CD4-positive, alpha-beta T cell (primary cell): ENCODE measurements around the gene CAD. TPM values are rescaled to one million over a fixed set of nuclear protein-coding genes. Genes with fewer than 3 reads are reported as not detected.

Source experiments
- ATAC-seq: fragments of 200-7000 bp; cut with Tn5 transposase; one replicate; pipeline ENCODE4 v1.10.0; 2022; ENCODE audit warnings: mild to moderate bottlenecking; ENCODE audit not compliant: poor library complexity
- CTCF ChIA-PET: fragments of 350-600 bp; sonication (Branson Sonifier 250); formaldehyde crosslinking; loops from one replicate; lab custom pipeline; 2021; ENCODE audit warnings: antibody characterized with exemption, inconsistent platforms; lab: Charles Lee
- POLR2A ChIA-PET: fragments of 350-600 bp; sonication (Branson Sonifier 250); formaldehyde crosslinking; loops from one replicate; lab custom pipeline; 2021; ENCODE audit warnings: antibody characterized with exemption, inconsistent platforms; lab: Charles Lee
- DNase-seq, 14 experiments: peaks; one replicate each; pipeline ENCODE4 v3.0.0-alpha.2; 2013 to 2020; ENCODE audit warnings: mixed read lengths in 2 of 14
- H3K27ac ChIP-seq, 2 donors: one replicate each; pipeline versions ENCODE4 v1.5.1 to v1.7.0; 2013; ENCODE audit warnings: low read length in 2 of 2, low read depth in 1 of 2, mild to moderate bottlenecking in 1 of 2
- H3K27me3 ChIP-seq, 2 experiments: 1 replicate in 1 of 2; 2 replicates in 1 of 2; pipeline versions ENCODE4 v1.6.1 to v1.7.0; 2013; ENCODE audit warnings: low read length in 2 of 2, control low read depth in 1 of 2, mild to moderate bottlenecking in 1 of 2, moderate library complexity in 1 of 2; ENCODE audit not compliant: insufficient read depth in 2 of 2, control insufficient read depth in 1 of 2
- H3K36me3 ChIP-seq: one replicate; pipeline ENCODE4 v1.6.1; 2013; ENCODE audit warnings: low read length, control low read depth; ENCODE audit not compliant: insufficient read depth
- H3K4me1 ChIP-seq: one replicate; pipeline ENCODE4 v1.6.1; 2013; ENCODE audit warnings: low read length, control low read depth; ENCODE audit not compliant: insufficient read depth
- H3K4me3 ChIP-seq: one replicate; pipeline ENCODE4 v1.5.1; 2013; ENCODE audit warnings: mild to moderate bottlenecking, low read length, moderate library complexity
- H3K9me3 ChIP-seq, 2 experiments: 1 replicate in 1 of 2; 2 replicates in 1 of 2; pipeline versions ENCODE4 v1.6.1 to v1.7.0; 2013; ENCODE audit warnings: low read length in 2 of 2, mild to moderate bottlenecking in 2 of 2, control low read depth in 1 of 2, moderate library complexity in 1 of 2; ENCODE audit not compliant: control insufficient read depth in 1 of 2, insufficient read depth in 1 of 2
- H3K27ac Mint-ChIP-seq: one replicate; pipeline ENCODE4 v1.8.0; 2020; ENCODE audit warnings: mixed read lengths
- H3K27me3 Mint-ChIP-seq: one replicate; pipeline ENCODE4 v1.8.0; 2021; ENCODE audit warnings: mixed read lengths
- H3K36me3 Mint-ChIP-seq: one replicate; pipeline ENCODE4 v1.8.0; 2021; ENCODE audit warnings: low read depth, mixed read lengths
- H3K4me1 Mint-ChIP-seq: one replicate; pipeline ENCODE4 v1.8.0; 2021; ENCODE audit warnings: low read depth, mixed read lengths
- H3K4me3 Mint-ChIP-seq: one replicate; pipeline ENCODE4 v1.8.0; 2020; ENCODE audit warnings: mild to moderate bottlenecking, mixed read lengths
- H3K9me3 Mint-ChIP-seq: one replicate; pipeline ENCODE4 v1.8.0; 2020; ENCODE audit warnings: mixed read lengths
- intact Hi-C, 2 experiments: fragments of 100-400 bp; cut with DNase I in 1 of 2; cut with micrococcal nuclease in 1 of 2; formaldehyde crosslinking; loops; one replicate each; pipeline versions ENCODE4 v1.15.1 to v1.9.0; 2023 to 2025; cut with DNase I, micrococcal nuclease
- total RNA-seq, 174 experiments: library from RNA in 2 of 174; stranded (reverse) in 2 of 174; gene quantifications; one replicate each; pipeline ENCODE4 v1.2.3 and lab custom pipeline; 2021 to 2026
- TF ChIP-seq, protein P1 (sequence below): fragments of 200-600 bp; IDR thresholded peaks from one replicate; pipeline ENCODE4 v1.8.0; 2022; ENCODE audit warnings: antibody characterized with exemption, mild to moderate bottlenecking

Gene CAD
- total RNA-seq, 2 experiments from 2014 or later: 20.0 to 20.3 TPM

DNA sequence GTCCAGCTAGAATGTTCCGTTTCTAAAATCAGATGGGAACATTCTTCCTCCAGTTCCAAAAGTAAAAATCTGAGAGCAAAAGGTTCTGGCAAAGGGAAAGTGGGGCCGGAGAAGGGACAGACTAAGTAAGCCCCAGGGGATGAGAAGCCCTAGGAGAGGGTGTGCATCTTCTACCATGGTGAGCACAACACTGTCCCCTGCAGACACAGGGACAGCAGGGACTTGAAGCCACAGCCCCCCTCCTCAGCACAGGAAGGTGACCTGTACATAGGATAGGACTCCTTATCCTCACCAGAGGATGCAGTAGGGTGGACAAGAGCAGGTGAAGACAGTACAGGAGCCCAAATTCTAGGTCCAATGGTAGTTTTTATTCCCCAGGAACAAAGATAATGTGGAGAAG is 17.9 kb upstream of the CAD start:
- peaks cover under 1% of the 10 kb centered on the region for H3K4me1 ChIP-seq
- H3K27me3 ChIP-seq: no peaks in the 10 kb centered on the region
- peaks cover 28% of the 10 kb centered on the region for H3K36me3 ChIP-seq
- H3K4me3 ChIP-seq: no peak overlapping the region
- H3K27me3 Mint-ChIP-seq: no peaks in the 10 kb centered on the region
- TF ChIP-seq, protein P1, sequence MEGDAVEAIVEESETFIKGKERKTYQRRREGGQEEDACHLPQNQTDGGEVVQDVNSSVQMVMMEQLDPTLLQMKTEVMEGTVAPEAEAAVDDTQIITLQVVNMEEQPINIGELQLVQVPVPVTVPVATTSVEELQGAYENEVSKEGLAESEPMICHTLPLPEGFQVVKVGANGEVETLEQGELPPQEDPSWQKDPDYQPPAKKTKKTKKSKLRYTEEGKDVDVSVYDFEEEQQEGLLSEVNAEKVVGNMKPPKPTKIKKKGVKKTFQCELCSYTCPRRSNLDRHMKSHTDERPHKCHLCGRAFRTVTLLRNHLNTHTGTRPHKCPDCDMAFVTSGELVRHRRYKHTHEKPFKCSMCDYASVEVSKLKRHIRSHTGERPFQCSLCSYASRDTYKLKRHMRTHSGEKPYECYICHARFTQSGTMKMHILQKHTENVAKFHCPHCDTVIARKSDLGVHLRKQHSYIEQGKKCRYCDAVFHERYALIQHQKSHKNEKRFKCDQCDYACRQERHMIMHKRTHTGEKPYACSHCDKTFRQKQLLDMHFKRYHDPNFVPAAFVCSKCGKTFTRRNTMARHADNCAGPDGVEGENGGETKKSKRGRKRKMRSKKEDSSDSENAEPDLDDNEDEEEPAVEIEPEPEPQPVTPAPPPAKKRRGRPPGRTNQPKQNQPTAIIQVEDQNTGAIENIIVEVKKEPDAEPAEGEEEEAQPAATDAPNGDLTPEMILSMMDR: no peak
- peak; percentile 7 for ATAC-seq
- ChIA-PET CTCF (no interaction called here), POLR2A (no interaction called here)
- H3K9me3 Mint-ChIP-seq: no peaks in the 10 kb centered on the region
- H3K36me3 Mint-ChIP-seq: peaks cover 56% of the 10 kb centered on the region
- no peak overlapping the region for H3K4me3 Mint-ChIP-seq
- peak overlapping the region; percentile 53 for H3K27ac Mint-ChIP-seq
- H3K27ac ChIP-seq: no peak overlapping the region
- intact Hi-C loops: loop anchor here in 1 of 2 experiments (5.0 kb wide), 1 partner anchor 47 kb away; no protein-coding TSS in a partner anchor
- no peaks in the 10 kb centered on the region for H3K9me3 ChIP-seq
- H3K4me1 Mint-ChIP-seq: no peaks in the 10 kb centered on the region
- DNase-seq: no peak

DNA sequence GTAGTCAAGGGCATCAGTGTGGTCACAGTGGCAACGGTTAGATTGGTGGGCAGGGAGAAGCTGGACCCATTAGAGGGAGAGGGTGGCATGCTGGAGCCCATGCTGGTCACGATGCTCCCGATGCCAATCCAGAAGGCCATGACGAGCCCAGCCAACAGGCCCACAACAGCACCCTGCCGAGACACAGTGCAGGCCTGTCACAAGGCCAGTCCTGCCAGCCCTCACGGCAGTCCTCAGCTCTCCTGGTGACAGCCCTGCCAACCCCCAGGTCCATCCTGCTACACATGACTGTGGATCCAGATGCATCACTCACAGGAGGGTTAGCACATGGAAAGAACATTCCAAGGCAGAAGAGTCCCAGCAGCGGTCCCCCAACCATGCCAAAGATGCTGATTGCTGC is 15.5 kb upstream of the CAD start:
- Histone ChIP-seq H3K4me1 (peaks cover 10% of the 10 kb centered on the region), H3K27ac (no peak overlapping the region), H3K4me3 (no peak overlapping the region), H3K36me3 (peaks cover 46% of the 10 kb centered on the region), H3K27me3 (no peaks in the 10 kb centered on the region), H3K9me3 (no peaks in the 10 kb centered on the region)
- ChIA-PET POLR2A (no interaction called here), CTCF (no interaction called here)
- intact Hi-C loops: no loop called here
- TF ChIP-seq, protein P1: no peak
- no peak overlapping the region for H3K27ac Mint-ChIP-seq
- no peaks in the 10 kb centered on the region for H3K4me1 Mint-ChIP-seq
- ATAC-seq (no peak), DNase-seq (no peak)
- H3K4me3 Mint-ChIP-seq: no peak overlapping the region
- H3K36me3 Mint-ChIP-seq: peaks cover 81% of the 10 kb centered on the region
- no peaks in the 10 kb centered on the region for H3K27me3 Mint-ChIP-seq
- H3K9me3 Mint-ChIP-seq: no peaks in the 10 kb centered on the region

DNA sequence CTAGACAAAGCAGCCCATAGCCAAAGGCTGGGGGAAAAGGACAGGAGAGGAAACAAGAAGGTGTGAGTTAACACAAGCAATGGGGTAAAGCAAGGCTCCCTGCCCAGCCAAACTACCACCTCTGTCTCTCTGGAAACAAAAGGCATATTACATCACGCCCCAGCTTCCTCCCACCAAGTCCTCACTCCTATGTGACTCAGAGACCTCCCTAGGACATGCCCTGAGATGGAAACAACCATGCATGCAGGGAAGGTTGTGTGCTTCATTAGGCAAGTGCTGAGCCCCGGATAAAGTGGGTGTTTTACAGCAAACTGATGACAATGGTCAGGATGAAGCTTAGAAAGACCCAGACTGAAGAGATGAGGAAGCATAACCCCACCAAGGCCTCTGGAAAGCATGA is 14.3 kb upstream of the CAD start:
- intact Hi-C loops: no loop called here
- CTCF ChIA-PET: no interaction called here
- ATAC-seq (no peak), DNase-seq (no peak)
- H3K9me3 Mint-ChIP-seq: no peaks in the 10 kb centered on the region
- H3K27me3 Mint-ChIP-seq: no peaks in the 10 kb centered on the region
- Histone ChIP-seq H3K4me3 (no peak overlapping the region), H3K4me1 (peaks cover 10% of the 10 kb centered on the region), H3K9me3 (no peaks in the 10 kb centered on the region), H3K27me3 (no peaks in the 10 kb centered on the region), H3K27ac (no peak overlapping the region), H3K36me3 (peaks cover 57% of the 10 kb centered on the region)
- POLR2A ChIA-PET: interaction anchor here (0.6 kb wide), 1 partner anchor 93 kb away, joined by 3 read pairs; no protein-coding TSS in a partner anchor
- TF ChIP-seq, protein P1: no peak
- H3K4me1 Mint-ChIP-seq: no peaks in the 10 kb centered on the region
- H3K27ac Mint-ChIP-seq: no peak overlapping the region
- peaks cover 93% of the 10 kb centered on the region for H3K36me3 Mint-ChIP-seq
- no peak overlapping the region for H3K4me3 Mint-ChIP-seq
